H1 (cell line): Measurements from ENCODE around the gene SVOPL. TPM values are rescaled to one million over a fixed set of nuclear protein-coding genes. Genes with fewer than 3 reads are reported as not detected.

Experiments used
- CTCF ChIA-PET: fragments of 300-600 bp; sonication (Branson Sonifier 250); formaldehyde crosslinking; loops from one replicate; lab custom pipeline; 2021; ENCODE audit not compliant: partially characterized antibody; lab: Charles Lee
- POLR2A ChIA-PET: fragments of 300-600 bp; sonication (Branson Sonifier 250); formaldehyde crosslinking; loops from one replicate; lab custom pipeline; 2021; ENCODE audit warnings: inconsistent platforms; ENCODE audit not compliant: partially characterized antibody; lab: Charles Lee
- DNase-seq, 2 experiments: peaks; one replicate each; pipeline versions ENCODE4 v3.0.0 to v3.0.0-alpha.2; 2010 to 2022; ENCODE audit warnings: low spot score in 2 of 2, low read depth in 1 of 2, mixed read lengths in 1 of 2
- FAIRE-seq: peaks from 2 replicates; lab custom pipeline; 2011; peaks lifted over from hg19 to GRCh38; lab: Jason Lieb, UNC
- H2AFZ ChIP-seq: 2 replicates; pipeline ENCODE4 v1.8.1; 2012; ENCODE audit warnings: low read length, inconsistent platforms
- H2AK5ac ChIP-seq: 2 replicates; pipeline ENCODE4 v1.6.1; 2013; ENCODE audit warnings: low read depth, low read length
- H2BK120ac ChIP-seq: replicated peaks from 2 replicates; pipeline ENCODE3; 2013; ENCODE audit warnings: low read depth, low read length, inconsistent platforms
- H2BK12ac ChIP-seq: 2 replicates; pipeline ENCODE4 v1.6.1; 2013; ENCODE audit warnings: low read depth, low read length
- H2BK15ac ChIP-seq: 2 replicates; pipeline ENCODE4 v1.6.1; 2013; ENCODE audit warnings: low read length
- H2BK20ac ChIP-seq: 2 replicates; pipeline ENCODE4 v1.6.1; 2013; ENCODE audit warnings: low read length
- H2BK5ac ChIP-seq: 2 replicates; pipeline ENCODE4 v1.6.1; 2013; ENCODE audit warnings: low read depth, low read length
- H3K14ac ChIP-seq: 2 replicates; pipeline ENCODE4 v1.6.1; 2013; ENCODE audit warnings: inconsistent platforms; ENCODE audit not compliant: insufficient read length
- H3K18ac ChIP-seq: 2 replicates; pipeline ENCODE4 v1.6.1; 2013; ENCODE audit warnings: low read length; ENCODE audit errors: extremely low read depth
- H3K23ac ChIP-seq: 2 replicates; pipeline ENCODE4 v1.6.1; 2013; ENCODE audit warnings: inconsistent platforms; ENCODE audit not compliant: insufficient read length
- H3K23me2 ChIP-seq: 2 replicates; pipeline ENCODE4 v1.6.1; 2013; ENCODE audit warnings: low read depth, low read length
- H3K27ac ChIP-seq: 2 replicates; pipeline ENCODE4 v1.6.1; 2011; ENCODE audit warnings: low read depth, low read length, inconsistent platforms
- H3K27me3 ChIP-seq, 4 experiments: replicated peaks in 1 of 4; 1 replicate in 1 of 4; 2 replicates in 3 of 4; pipeline versions ENCODE4 v1.6.1 to v1.8.1; 2011 to 2013; ENCODE audit warnings: low read length in 3 of 4, mild to moderate bottlenecking in 3 of 4, inconsistent platforms in 2 of 4, mixed read lengths in 2 of 4, moderate library complexity in 1 of 4; ENCODE audit not compliant: control insufficient read depth in 3 of 4, insufficient read depth in 3 of 4; ENCODE audit errors: extremely low read depth in 1 of 4
- H3K36me3 ChIP-seq, 4 experiments: 2 replicates each; pipeline versions ENCODE4 v1.6.1 to v1.8.1; 2011 to 2013; ENCODE audit warnings: mild to moderate bottlenecking in 4 of 4, low read length in 3 of 4, moderate library complexity in 2 of 4, control low read depth in 1 of 4, inconsistent platforms in 1 of 4; ENCODE audit not compliant: insufficient read depth in 4 of 4, control insufficient read depth in 2 of 4
- H3K4ac ChIP-seq: replicated peaks from 2 replicates; pipeline ENCODE3; 2013; ENCODE audit warnings: low read length, low read depth, mixed read lengths, inconsistent platforms; ENCODE audit not compliant: insufficient read length
- H3K4me1 ChIP-seq, 4 experiments: replicated peaks in 1 of 4; 1 replicate in 1 of 4; 2 replicates in 3 of 4; pipeline versions ENCODE4 v1.6.1 to v1.8.1; 2011 to 2013; ENCODE audit warnings: low read length in 3 of 4, inconsistent platforms in 2 of 4, mixed read lengths in 1 of 4; ENCODE audit not compliant: insufficient read depth in 4 of 4, control insufficient read depth in 3 of 4
- H3K4me2 ChIP-seq, 2 experiments: 2 replicates each; pipeline versions ENCODE4 v1.6.1 to v1.8.1; 2011 to 2013; ENCODE audit warnings: low read depth in 2 of 2, low read length in 2 of 2, control low read depth in 1 of 2, inconsistent platforms in 1 of 2, mild to moderate bottlenecking in 1 of 2; ENCODE audit not compliant: insufficient read depth in 1 of 2
- H3K4me3 ChIP-seq, 4 experiments: fragments of 200-600, 300-600 bp in 1 of 4; sonication (generic), shearing (Covaris generic), sonication (Bioruptor Twin) in 1 of 4; 2 replicates each; pipeline versions ENCODE4 v1.5.1 to v1.8.1; 2011 to 2016; ENCODE audit warnings: low read length in 4 of 4, low read depth in 3 of 4, control low read depth in 2 of 4, inconsistent platforms in 2 of 4, mild to moderate bottlenecking in 2 of 4, mixed read lengths in 1 of 4, moderate library complexity in 1 of 4; ENCODE audit not compliant: insufficient read depth in 2 of 4; ENCODE audit errors: extremely low read depth in 1 of 4
- H3K56ac ChIP-seq: replicated peaks from 2 replicates; pipeline ENCODE3; 2013; ENCODE audit warnings: low read depth, mild to moderate bottlenecking, mixed read lengths, low read length, inconsistent platforms; ENCODE audit not compliant: insufficient read length
- H3K79me1 ChIP-seq: 2 replicates; pipeline ENCODE4 v1.6.1; 2013; ENCODE audit warnings: low read depth, low read length, control low read depth
- H3K79me2 ChIP-seq, 2 experiments: 2 replicates each; pipeline versions ENCODE4 v1.6.1 to v1.8.1; 2012 to 2013; ENCODE audit warnings: low read length in 2 of 2, mild to moderate bottlenecking in 2 of 2, inconsistent platforms in 1 of 2; ENCODE audit not compliant: insufficient read depth in 2 of 2, control insufficient read depth in 1 of 2
- H3K9ac ChIP-seq, 4 experiments: replicated peaks in 1 of 4; 1 replicate in 1 of 4; 2 replicates in 3 of 4; pipeline versions ENCODE4 v1.6.1 to v1.8.1; 2011 to 2013; ENCODE audit warnings: low read depth in 3 of 4, low read length in 3 of 4, control low read depth in 2 of 4, mild to moderate bottlenecking in 2 of 4, moderate library complexity in 2 of 4, inconsistent platforms in 1 of 4; ENCODE audit errors: extremely low read depth in 1 of 4
- H3K9me3 ChIP-seq, 2 experiments: 2 replicates each; pipeline versions ENCODE4 v1.6.1 to v1.8.1; 2012 to 2013; ENCODE audit warnings: mild to moderate bottlenecking in 2 of 2, moderate library complexity in 2 of 2, control low read depth in 1 of 2, inconsistent platforms in 1 of 2, low read depth in 1 of 2, low read length in 1 of 2, mixed read lengths in 1 of 2; ENCODE audit not compliant: insufficient read depth in 2 of 2
- H4K20me1 ChIP-seq, 2 experiments: replicated peaks in 1 of 2; 2 replicates each; pipeline versions ENCODE3 to v1.8.1; 2011 to 2013; ENCODE audit warnings: inconsistent platforms in 2 of 2, low read length in 2 of 2, mild to moderate bottlenecking in 1 of 2; ENCODE audit not compliant: insufficient read depth in 2 of 2, control insufficient read depth in 1 of 2
- H4K5ac ChIP-seq: 2 replicates; pipeline ENCODE4 v1.6.1; 2013; ENCODE audit warnings: low read length, low read depth, mixed read lengths, inconsistent platforms; ENCODE audit not compliant: insufficient read length
- H4K8ac ChIP-seq: 2 replicates; pipeline ENCODE4 v1.8.0; 2013; ENCODE audit warnings: mild to moderate bottlenecking, moderate library complexity, low read length, inconsistent platforms; ENCODE audit not compliant: insufficient read depth; ENCODE audit errors: extremely low read depth
- H4K91ac ChIP-seq: replicated peaks from 2 replicates; pipeline ENCODE3; 2013; ENCODE audit warnings: low read length, mixed read lengths, inconsistent platforms; ENCODE audit not compliant: insufficient read length
- BCL11A ChIP-seq, 2 experiments: IDR thresholded peaks; one replicate each; pipeline ENCODE4 v1.6.1; 2011; ENCODE audit warnings: low read depth in 2 of 2, low read length in 2 of 2, mild to moderate bottlenecking in 2 of 2
- CBX5 ChIP-seq: fragments of 300-800, 300-1000 bp; sonication (generic); IDR thresholded peaks from 2 replicates; pipeline ENCODE4 v1.7.1; 2016; ENCODE audit warnings: antibody characterized with exemption, low read length, low read depth
- CBX8 ChIP-seq: fragments of 300-800, 300-1000 bp; sonication (generic); IDR thresholded peaks from 2 replicates; pipeline ENCODE4 v1.7.1; 2016; ENCODE audit warnings: low read depth, low read length, borderline replicate concordance
- GABPA ChIP-seq: IDR thresholded peaks from 2 replicates; pipeline ENCODE4 v1.6.1; 2011; ENCODE audit warnings: mild to moderate bottlenecking, low read length, moderate library complexity, borderline replicate concordance; ENCODE audit not compliant: insufficient read depth
- HDAC2 ChIP-seq, 2 experiments: fragments of 300-600 bp in 1 of 2; sonication (generic) in 1 of 2; IDR thresholded peaks; 2 replicates each; pipeline ENCODE4 v1.6.1; 2011 to 2012; ENCODE audit warnings: low read depth in 2 of 2, low read length in 2 of 2, mild to moderate bottlenecking in 2 of 2, moderate library complexity in 2 of 2, borderline replicate concordance in 1 of 2, inconsistent platforms in 1 of 2
- HDAC6 ChIP-seq: IDR thresholded peaks from one replicate; pipeline ENCODE4 v1.7.1; 2012; ENCODE audit warnings: low read depth, mild to moderate bottlenecking, inconsistent platforms, low read length, moderate library complexity
- POLR2AphosphoS5 ChIP-seq: IDR thresholded peaks from 2 replicates; pipeline ENCODE4 v1.6.1; 2011; ENCODE audit warnings: low read depth, low read length
- POU5F1 ChIP-seq: IDR thresholded peaks from 2 replicates; pipeline ENCODE4 v1.6.1; 2011; ENCODE audit warnings: low read depth, mild to moderate bottlenecking, low read length, moderate library complexity
- RAD21 ChIP-seq, 2 experiments: IDR thresholded peaks in 1 of 2; conservative IDR thresholded peaks in 1 of 2; 2 replicates each; pipeline ENCODE4 v1.6.1; 2011; ENCODE audit warnings: low read depth in 2 of 2, low read length in 2 of 2, improper control_type of control experiment in 1 of 2, inconsistent platforms in 1 of 2, mild to moderate bottlenecking in 1 of 2, moderate library complexity in 1 of 2
- RNF2 ChIP-seq: fragments of 200-900, 300-1000 bp; sonication (generic); IDR thresholded peaks from 2 replicates; pipeline ENCODE4 v1.7.1; 2016; ENCODE audit warnings: borderline replicate concordance, low read depth, mild to moderate bottlenecking, antibody characterized with exemption, low read length; ENCODE audit not compliant: poor library complexity, severe bottlenecking; ENCODE audit errors: missing control alignments
- RXRA ChIP-seq: IDR thresholded peaks from 2 replicates; pipeline ENCODE4 v1.6.1; 2011; ENCODE audit warnings: low read depth, mild to moderate bottlenecking, low read length, moderate library complexity; ENCODE audit not compliant: insufficient read depth
- SIX5 ChIP-seq: IDR thresholded peaks from 2 replicates; pipeline ENCODE4 v1.6.1; 2011; ENCODE audit warnings: mild to moderate bottlenecking, low read depth, low read length
- TAF1 ChIP-seq: IDR thresholded peaks from 2 replicates; pipeline ENCODE4 v1.6.1; 2011; ENCODE audit warnings: mild to moderate bottlenecking, low read depth, low read length
- WGBS, 2 experiments: shearing (Covaris generic) in 1 of 2; methylation state at CpG; one replicate each; pipeline versions ENCODE4 v1.1.6 to v1.1.7; 2013 to 2015; ENCODE audit warnings: low lambda C conversion rate in 2 of 2, mixed read lengths in 2 of 2, inconsistent platforms in 1 of 2, low coverage in 1 of 2, missing lambda C conversion rate in 1 of 2; ENCODE audit not compliant: insufficient replicate concordance in 2 of 2, insufficient coverage in 1 of 2, insufficient read length in 1 of 2; ENCODE audit errors: extremely low coverage in 1 of 2, missing lambda C conversion rate in 1 of 2; 5-methylcytosine and 5-hydroxymethylcytosine counted together
- polyA plus RNA-seq, 7 experiments: library from polyadenylated mRNA; depleted of rRNA in 3 of 7; stranded (reverse) in 5 of 7; unstranded in 2 of 7; fragments of >200 nt in 5 of 7; fragments of 200-250 nt in 2 of 7; gene quantifications; 1 replicate in 5 of 7; 2 replicates in 1 of 7; 4 replicates in 1 of 7; pipeline versions ENCODE4 v1.2.1 to v1.2.3, GENCODE V29; 2011 to 2013; ENCODE audit warnings: missing spikeins in 2 of 7, mixed read lengths in 2 of 7
- total RNA-seq: library from RNA; stranded (reverse); fragmentation: NEBNext Ultra II Directional; extraction: Animal tissue kit (Norgen Biotek cat#: 25700); gene quantifications from 2 replicates; pipeline ENCODE4 v1.2.1, GENCODE V29; 2021

The SVOPL gene
- total and polyA plus RNA-seq, 2 of the 8 experiments (the other 6 are each of a cell fraction or from before 2014, with no cell fraction given), result 1.1 to 1.4 TPM

- Histone ChIP-seq H3K9ac (no peak overlapping the region), H3K23ac (no peak overlapping the region), H3K9me3 (no peaks in the 10 kb centered on the region), H3K4ac (no peak overlapping the region), H3K27ac (no peak overlapping the region), H4K91ac (no peak overlapping the region), H3K18ac (no peak overlapping the region), H3K4me1 (0 out of 7 replicates have a peak, but pooled peaks cover 0 to 2% (median 0%) of the 10 kb centered on the region in 4 experiments), H2BK5ac (no peak overlapping the region), H2BK120ac (no peak overlapping the region), H3K14ac (no peak overlapping the region), H2BK20ac (no peak overlapping the region), H3K23me2 (no peaks in the 10 kb centered on the region; the same call in 1 of the 2 replicates), H2AK5ac (no peak overlapping the region), H3K36me3 (peaks cover 25 to 100% (median 68%) of the 10 kb centered on the region in 4 experiments), H3K79me2 (peaks cover 0 to 11% of the 10 kb centered on the region in 2 experiments; a peak in 1 of 4 replicates), H2BK12ac (no peak overlapping the region), H4K8ac (no peak overlapping the region), H3K56ac (no peak overlapping the region), H4K5ac (no peak overlapping the region), H4K20me1 (peaks cover 0 to 1% of the 10 kb centered on the region in 2 experiments), H3K27me3 (no peaks in the 10 kb centered on the region), H2AFZ (no peak overlapping the region), H3K4me2 (no peak overlapping the region), H3K4me3 (no peak overlapping the region), H3K79me1 (no peaks in the 10 kb centered on the region; the same call in 1 of the 2 replicates), H2BK15ac (no peak overlapping the region)
- DNase-seq, result no peak
- WGBS, 2 experiments, result 97% methylated on average over 5 of the region's 5 CpGs; no CpG with 5 or more reads in 1 of the 2 experiments
- ChIA-PET CTCF (no interaction called here), POLR2A (interaction anchor here (0.7 kb wide), 1 partner anchor 59 kb away, joined by 4 read pairs; no protein-coding TSS in a partner anchor)
- no peak for FAIRE-seq
- TF ChIP-seq GABPA, result no peak
- TF ChIP-seq SIX5, result no peak
- no peak for TF ChIP-seq CBX5
- no peak for TF ChIP-seq HDAC6
- no peak for TF ChIP-seq POU5F1
- TF ChIP-seq RNF2, result no peak
- TF ChIP-seq HDAC2 (IDR thresholded peaks at IDR 0.05; ENCODE audit: borderline replicate concordance in 1 of 2, low read depth in 2 of 2, low read length in 2 of 2), result no peak
- no peak for TF ChIP-seq RXRA
- TF ChIP-seq RAD21 (IDR thresholded peaks at IDR 0.05 in 1 of 2, conservative IDR thresholded peaks at IDR 0.05 in 1 of 2; ENCODE audit: low read depth in 2 of 2, low read length in 2 of 2), result no peak
- no peak for TF ChIP-seq TAF1
- TF ChIP-seq BCL11A (IDR thresholded peaks at IDR 0.05; ENCODE audit: low read depth in 2 of 2, low read length in 2 of 2), result no peak
- no peak for TF ChIP-seq CBX8
- no peak for TF ChIP-seq POLR2AphosphoS5
Observed at GRCh38 chr7:138575897-138576428, 125.2 kb downstream of the SVOPL start.
